DMS153 treated with DMSO at 0.1 percent for 48 hours (cell line): Measurements from ENCODE around the gene EYS.
"Not testable (repeated sequence)": the region's sequence is repeated elsewhere in the genome, so short reads cannot be mapped to it uniquely, and the experiment has no call there.

Experiments used
- DNase-seq: peaks from one replicate; lab custom pipeline; 2025; ENCODE audit not compliant: unreplicated experiment; lab: John Stamatoyannopoulos, UW

Gene EYS

GRCh38 chr6:65113581-65113980 lies 593.4 kb downstream of the EYS start:
- DNase-seq = no peak

DNA sequence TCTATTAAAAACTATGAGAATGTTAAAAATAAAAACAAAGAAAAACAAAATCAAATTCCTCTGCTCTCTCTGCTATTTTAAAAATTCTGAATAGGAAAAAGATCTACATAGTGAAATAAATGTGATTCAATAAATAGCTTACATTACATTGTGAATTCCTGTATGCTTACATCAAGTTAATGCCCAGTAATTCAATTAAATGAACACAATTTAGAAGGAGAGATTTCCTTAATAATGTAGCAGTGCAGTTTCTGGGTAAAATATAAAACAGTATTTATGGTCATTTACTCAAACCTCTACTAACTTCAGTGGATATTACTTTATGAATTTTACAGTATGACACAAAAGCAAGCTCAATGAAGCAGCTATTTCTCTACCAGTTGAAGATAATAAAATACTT lies 594.6 kb downstream of the EYS start:
- DNase-seq = no peak

DNA sequence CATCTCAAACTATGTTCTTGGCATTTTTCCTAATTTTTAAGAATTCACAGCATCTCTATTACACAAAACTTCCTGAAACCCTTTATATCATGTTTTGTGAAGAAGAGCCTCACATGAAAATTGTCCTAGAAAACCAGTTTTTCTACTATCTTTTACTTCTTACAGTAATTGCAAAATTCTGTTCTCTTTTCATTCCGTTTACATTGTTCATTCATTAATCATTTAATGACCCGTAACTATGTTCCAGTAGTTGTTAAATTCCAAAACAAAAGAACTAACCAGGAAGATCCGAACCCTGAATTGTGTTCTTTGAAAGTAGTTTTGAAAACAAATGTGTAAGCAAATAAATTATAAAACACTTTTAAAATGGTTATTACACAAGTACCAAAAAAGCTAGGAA lies 597.0 kb downstream of the EYS start:
- no peak for DNase-seq

DNA sequence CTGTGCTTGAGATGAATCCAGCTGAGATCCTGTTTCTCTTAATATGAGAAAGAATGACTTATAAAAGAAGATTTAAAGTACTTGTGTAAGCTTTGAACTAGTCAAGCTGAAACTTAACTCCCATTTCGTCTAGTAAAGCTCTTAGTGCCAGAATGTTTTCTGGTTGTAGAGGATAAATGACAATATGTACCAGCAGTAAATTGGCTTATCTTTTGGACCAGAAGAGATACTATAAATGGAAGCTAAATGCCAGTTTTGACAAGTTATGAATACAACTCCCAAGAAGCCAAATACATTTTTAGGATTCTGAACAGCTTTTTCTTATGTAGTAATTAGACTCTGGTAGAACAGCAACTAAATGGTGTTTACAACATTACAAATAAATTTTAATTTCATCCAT lies 608.7 kb downstream of the EYS start:
- DNase-seq = no peak

DNA sequence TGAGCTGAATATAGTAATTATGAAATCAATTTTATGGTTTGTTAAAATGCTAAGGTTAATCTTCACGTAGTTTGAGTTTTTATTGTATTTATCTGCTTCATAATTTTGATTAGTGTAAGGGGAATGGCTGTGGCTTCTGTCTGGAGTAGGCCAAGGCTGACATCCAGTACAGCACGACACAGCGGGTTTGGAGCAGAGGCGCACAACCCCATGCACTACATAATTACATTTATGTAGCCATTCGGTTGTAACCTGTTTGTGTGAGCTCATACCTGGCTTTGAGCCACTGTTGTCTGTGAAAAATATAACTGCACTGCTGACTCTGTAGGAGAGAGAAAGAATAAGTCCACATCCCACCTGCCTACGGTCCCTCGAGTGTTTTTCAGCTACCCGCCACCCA lies 615.5 kb downstream of the EYS start:
- DNase-seq = no peak

DNA sequence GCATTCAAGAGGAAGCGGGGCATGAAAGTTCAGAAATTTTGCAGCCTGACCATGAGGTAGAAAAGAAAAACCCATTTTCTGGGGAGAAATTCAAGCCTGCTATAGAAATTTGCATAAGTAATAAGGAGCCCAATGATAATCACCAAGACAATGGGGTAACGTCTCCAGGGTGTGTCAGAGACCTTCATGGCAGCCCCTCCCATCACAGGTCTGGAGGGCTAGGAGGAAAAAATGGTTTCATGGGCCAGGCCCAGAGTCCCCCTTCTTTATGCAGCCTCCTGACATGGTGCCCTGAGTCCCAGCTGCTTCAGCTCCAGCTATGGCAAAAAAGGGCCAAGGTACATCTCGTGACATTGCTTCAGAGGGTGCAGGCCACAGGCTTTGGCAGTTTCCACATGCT lies 618.5 kb downstream of the EYS start:
- DNase-seq = no peak

DNA sequence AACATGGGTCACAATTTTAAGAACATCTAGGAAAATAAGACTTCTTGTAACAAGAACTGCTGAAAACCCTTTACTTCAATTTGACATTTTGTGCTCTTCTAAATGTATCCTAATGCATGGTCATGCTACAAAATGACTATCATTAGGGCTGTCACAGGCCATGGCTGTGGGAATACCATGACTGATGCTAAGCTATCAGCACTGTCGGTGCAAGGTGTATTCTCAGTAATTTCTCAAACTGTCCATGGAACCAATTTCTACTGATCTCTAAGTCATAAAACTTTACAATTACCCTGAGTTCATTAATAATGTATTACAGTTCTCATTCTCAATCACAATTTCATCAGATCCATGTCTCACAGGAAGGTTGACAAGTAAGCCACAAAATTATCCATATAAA lies 625.3 kb downstream of the EYS start:
- DNase-seq = no peak

GRCh38 chr6:65075705-65076230 lies 631.3 kb downstream of the EYS start:
- no peak for DNase-seq

DNA sequence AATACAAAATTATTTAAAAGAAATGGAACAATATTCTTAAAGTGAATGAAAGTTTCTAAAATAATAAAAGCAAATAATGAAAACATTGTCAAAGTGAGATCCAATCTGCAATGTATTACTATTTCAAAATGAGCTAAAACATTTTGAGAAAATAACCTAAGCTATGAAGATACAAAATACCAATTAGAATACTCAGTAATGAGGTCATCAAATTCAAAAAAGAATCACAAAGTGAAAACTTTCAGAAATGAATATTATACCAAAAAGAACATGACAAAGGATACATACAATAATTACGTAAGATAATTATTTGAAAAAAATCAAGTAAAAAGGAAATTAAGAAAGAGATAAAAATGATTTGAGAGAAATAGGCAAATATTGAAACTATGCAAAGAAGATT lies 634.5 kb downstream of the EYS start:
- no peak for DNase-seq

GRCh38 chr6:65071480-65071879 lies 635.5 kb downstream of the EYS start:
- DNase-seq = no peak

DNA sequence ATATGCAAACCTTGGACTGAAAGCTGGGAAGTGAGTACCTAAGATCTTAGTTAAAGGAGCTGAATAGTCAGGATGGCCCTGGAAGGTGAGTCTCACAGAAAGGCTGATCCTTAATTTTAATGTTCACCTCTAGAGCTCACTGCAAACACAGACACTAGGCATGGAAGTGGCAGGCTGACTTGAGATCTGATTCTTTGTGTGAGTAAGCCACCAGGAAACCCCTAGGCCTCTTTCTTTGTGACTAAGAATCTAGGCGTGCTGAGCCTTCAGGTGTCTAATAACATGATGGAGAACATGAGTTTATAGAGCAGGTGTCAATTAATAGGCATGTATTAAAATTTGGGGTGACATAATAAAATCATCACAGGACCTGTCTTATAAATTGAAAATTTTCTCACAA lies 642.2 kb downstream of the EYS start:
- DNase-seq = no peak

GRCh38 chr6:65059568-65059967 lies 647.5 kb downstream of the EYS start:
- no peak for DNase-seq

- DNase-seq = no peak
Observed at GRCh38 chr6:65055545-65055944, 651.5 kb downstream of the EYS start.

GRCh38 chr6:65052626-65053025 lies 654.4 kb downstream of the EYS start:
- no peak for DNase-seq

DNA sequence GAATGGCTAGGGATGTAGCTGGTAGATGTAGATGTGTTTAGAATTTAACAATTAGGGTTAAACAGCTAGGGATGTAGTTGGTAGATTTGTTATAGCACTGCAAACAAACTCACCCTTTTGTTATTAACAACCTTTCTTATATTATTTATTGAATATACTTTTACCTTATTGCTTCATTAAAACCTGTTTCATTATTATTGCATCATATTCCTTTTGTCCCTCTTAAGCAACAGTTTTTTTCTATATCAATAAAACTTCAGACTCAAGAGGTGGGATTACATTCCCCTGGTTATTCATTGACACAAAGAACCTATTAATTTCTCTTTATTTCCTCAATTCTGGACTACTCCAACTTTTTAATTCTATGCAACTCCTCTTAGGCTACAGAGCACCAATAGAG lies 661.2 kb downstream of the EYS start:
- DNase-seq = no peak

- DNase-seq = no peak
Observed at GRCh38 chr6:65014006-65014405, 693.0 kb downstream of the EYS start.

DNA sequence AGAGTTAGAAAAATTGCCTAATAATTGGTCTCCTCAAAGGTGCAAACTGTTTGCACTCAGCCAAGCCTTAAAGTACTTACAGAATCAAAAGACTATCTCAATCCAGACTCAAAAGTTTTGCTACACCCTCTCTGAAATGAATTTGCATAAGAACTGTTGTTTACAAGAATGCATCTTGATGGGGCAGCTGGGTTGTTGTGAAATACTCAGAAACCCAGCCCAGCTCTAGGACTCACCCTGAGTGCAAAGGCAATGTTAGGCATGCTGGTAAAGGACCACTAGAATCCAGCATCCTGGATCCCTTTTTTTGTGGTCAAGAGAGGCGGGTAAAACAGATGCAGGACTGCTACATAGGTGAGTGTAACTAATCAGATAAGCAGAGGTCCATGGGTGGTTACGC lies 700.2 kb downstream of the EYS start:
- DNase-seq = no peak

- DNase-seq = no peak
Observed at GRCh38 chr6:65004283-65004682, 702.7 kb downstream of the EYS start.

- not testable (repeated sequence) for DNase-seq
Observed at GRCh38 chr6:65002882-65003281, 704.1 kb downstream of the EYS start.

DNA sequence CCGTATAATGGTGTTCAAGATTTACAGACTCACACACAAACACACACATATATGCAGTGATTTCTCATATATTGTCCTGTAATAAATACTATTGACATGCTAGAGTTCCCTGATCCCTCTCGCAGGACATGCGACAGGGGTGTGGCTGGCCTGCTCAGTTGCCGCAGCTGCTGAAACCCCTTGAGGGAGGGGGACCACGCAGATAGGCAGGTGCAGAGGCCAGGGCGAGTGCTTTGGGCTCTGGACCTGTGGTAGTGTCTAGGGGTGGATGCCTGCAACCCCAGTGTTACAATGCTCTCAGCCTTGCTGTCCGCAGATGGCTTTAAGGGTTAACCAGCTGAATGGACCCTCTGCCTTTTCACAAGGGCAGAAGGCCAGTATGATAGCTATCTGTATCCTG lies 706.2 kb downstream of the EYS start:
- no peak for DNase-seq

- DNase-seq = no peak
Observed at GRCh38 chr6:64998204-64998603, 708.8 kb downstream of the EYS start.

DNA sequence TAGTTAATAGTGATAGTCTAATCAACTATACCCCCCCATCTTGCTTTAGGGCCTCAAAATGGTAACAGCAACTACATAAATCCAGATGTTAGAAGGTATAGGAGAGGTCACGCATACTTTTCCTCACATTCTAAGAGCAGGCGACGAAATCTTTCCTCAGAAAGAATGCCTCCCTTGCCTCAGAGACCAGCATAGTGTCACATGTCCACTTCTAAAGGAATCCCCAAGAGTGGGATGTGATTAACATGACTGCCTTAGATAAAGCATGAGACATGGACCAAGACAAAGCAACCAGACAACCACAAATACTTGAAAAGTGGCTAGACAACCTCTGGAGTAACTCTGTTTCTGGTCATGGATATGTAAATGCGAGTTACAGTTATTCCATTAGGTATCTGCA lies 710.7 kb downstream of the EYS start:
- no peak for DNase-seq

DNA sequence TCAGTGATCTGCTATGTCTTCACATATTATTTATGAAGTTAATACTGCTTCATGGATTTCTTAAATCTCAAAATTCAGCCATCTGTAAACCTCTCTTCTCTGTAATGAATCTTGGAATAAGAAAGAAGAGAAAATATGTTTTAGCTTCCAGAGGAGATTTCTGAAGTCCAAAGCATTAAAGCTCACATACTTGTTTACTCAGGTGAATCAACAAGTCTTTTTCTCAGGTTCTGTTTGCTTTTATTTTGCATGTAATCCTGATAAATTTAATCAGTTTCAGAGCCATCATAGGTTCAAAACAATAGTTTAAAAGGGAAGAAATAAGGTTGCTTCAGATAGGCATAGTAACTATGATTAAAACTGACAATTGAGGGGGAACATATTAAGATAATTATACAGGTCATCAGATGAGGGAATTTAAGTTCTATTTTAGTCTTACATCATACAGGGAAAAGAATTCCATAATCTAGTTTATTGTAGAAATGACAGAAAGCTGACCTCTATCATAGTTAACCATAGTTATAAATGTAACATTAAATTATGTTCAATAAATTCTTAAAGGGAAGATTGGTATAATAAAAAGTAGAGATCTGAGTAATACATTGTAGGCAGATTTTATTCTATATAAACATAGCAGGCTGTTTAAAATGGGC lies 716.2 kb downstream of the EYS start:
- no peak for DNase-seq
